Body of pancreas (tissue), 4 donors: ENCODE data around the gene FAM193A. TPM values are rescaled to one million over a fixed set of nuclear protein-coding genes. Genes with fewer than 3 reads are reported as not detected.
A peak's percentile ranks its signal among the peaks of the same experiment; 100 is the strongest.
"Not testable (repeated sequence)": the region's sequence is repeated elsewhere in the genome, so short reads cannot be mapped to it uniquely, and the experiment has no call there.

ENCODE experiments used
- ATAC-seq: fragments of 150-250 bp; one replicate; pipeline ENCODE4 v1.9.1; 2016
- DNase-seq, 4 donors: peaks; one replicate each; pipeline ENCODE4 v3.0.0-alpha.2; 2019
- H3K27ac ChIP-seq, 4 donors: fragments of 200-600 bp; sonication (generic); 1 replicate in 3 of 4; 2 replicates in 1 of 4; pipeline versions ENCODE4 v1.5.1 to v1.6.1; 2016 to 2019; ENCODE audit warnings: mild to moderate bottlenecking in 1 of 4, mixed read lengths in 1 of 4, moderate library complexity in 1 of 4
- H3K27me3 ChIP-seq, 2 donors: fragments of 200-600 bp; sonication (generic); one replicate each; pipeline ENCODE4 v1.6.0; 2016; ENCODE audit warnings: mild to moderate bottlenecking in 1 of 2
- H3K36me3 ChIP-seq, 2 donors: fragments of 200-600 bp; sonication (generic); replicated peaks in 1 of 2; 2 replicates each; pipeline ENCODE4 v1.5.1; 2016; ENCODE audit warnings: low read depth in 2 of 2; ENCODE audit not compliant: insufficient read depth in 1 of 2
- H3K4me1 ChIP-seq: fragments of 200-600 bp; sonication (generic); one replicate; pipeline ENCODE4 v1.6.0; 2016
- H3K4me3 ChIP-seq, 2 donors: fragments of 200-600 bp; sonication (generic); 1 replicate in 1 of 2; 2 replicates in 1 of 2; pipeline ENCODE4 v1.5.1; 2016 to 2019
- H3K9me3 ChIP-seq, 3 donors: fragments of 200-600 bp; sonication (generic); 1 replicate in 2 of 3; 2 replicates in 1 of 3; pipeline ENCODE4 v1.5.1; 2016
- POLR2A ChIP-seq, 3 donors: fragments of 450-650 bp; IDR thresholded peaks; one replicate each; pipeline ENCODE4 v1.6.1; 2016; ENCODE audit warnings: antibody characterized with exemption in 3 of 3, mild to moderate bottlenecking in 2 of 3
- WGBS, 2 donors: methylation state at CpG; one replicate each; pipeline ENCODE4 v1.1.5; 2017; 5-methylcytosine and 5-hydroxymethylcytosine counted together
- intact Hi-C: fragments of 100-400 bp; cut with DNase I; formaldehyde crosslinking; loops from one replicate; pipeline ENCODE4 v1.15.1; 2023
- small RNA-seq: library from RNA; depleted of rRNA; stranded (forward); fragments of <200 nt; gene quantifications from one replicate; pipeline ENCODE3, GENCODE V24; 2016
- total RNA-seq, 2 donors: library from RNA; depleted of rRNA; stranded (reverse); fragments of >200 nt; gene quantifications; one replicate each; pipeline ENCODE4 v1.1.0, GENCODE V29; 2016
- TF ChIP-seq, protein P1 (sequence below), 7 experiments: fragments of 450-650 bp in 4 of 7; fragments of 200-600 bp in 3 of 7; sonication (generic) in 3 of 7; IDR thresholded peaks; one replicate each; pipeline ENCODE4 v1.5.1; 2016 to 2019; ENCODE audit warnings: antibody characterized with exemption in 7 of 7

The FAM193A gene
- total RNA-seq, 2 donors from 2014 or later: 14.8 to 22.7 TPM

DNA sequence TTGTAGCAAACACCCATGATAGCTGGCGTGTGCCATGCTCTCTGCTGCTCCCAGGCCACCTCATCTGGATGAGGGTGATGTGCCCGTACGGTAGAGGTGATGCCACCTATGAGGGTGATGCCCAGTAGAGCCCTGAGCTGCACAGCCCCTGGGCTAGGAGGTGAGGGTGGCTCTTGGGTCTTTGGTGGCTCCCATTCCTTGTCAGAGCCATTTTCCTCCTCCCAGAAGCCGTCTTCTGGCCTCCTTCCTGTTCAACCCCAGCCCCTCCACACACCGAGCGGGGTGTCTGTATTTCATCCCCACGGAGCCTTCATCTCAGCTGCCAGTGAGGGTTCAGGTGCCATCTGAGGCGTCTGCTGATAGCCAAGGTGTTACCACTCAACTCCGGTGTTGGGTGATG is 231.7 kb downstream of the FAM193A start:
- no peaks in the 10 kb centered on the region for H3K36me3 ChIP-seq
- TF ChIP-seq, protein P1, sequence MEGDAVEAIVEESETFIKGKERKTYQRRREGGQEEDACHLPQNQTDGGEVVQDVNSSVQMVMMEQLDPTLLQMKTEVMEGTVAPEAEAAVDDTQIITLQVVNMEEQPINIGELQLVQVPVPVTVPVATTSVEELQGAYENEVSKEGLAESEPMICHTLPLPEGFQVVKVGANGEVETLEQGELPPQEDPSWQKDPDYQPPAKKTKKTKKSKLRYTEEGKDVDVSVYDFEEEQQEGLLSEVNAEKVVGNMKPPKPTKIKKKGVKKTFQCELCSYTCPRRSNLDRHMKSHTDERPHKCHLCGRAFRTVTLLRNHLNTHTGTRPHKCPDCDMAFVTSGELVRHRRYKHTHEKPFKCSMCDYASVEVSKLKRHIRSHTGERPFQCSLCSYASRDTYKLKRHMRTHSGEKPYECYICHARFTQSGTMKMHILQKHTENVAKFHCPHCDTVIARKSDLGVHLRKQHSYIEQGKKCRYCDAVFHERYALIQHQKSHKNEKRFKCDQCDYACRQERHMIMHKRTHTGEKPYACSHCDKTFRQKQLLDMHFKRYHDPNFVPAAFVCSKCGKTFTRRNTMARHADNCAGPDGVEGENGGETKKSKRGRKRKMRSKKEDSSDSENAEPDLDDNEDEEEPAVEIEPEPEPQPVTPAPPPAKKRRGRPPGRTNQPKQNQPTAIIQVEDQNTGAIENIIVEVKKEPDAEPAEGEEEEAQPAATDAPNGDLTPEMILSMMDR (IDR thresholded peaks at IDR 0.05): no peak
- no peaks in the 10 kb centered on the region for H3K9me3 ChIP-seq
- no peak for ATAC-seq
- 89 to 90% methylated on average over 5 to 9 of the region's 9 CpGs for WGBS, 2 donors
- intact Hi-C loops: loop anchor here (10.0 kb wide), 2 partner anchors 77 to 267 kb away; partner anchors contain the start of gene ADD1
- H3K4me3 ChIP-seq: no peak overlapping the region
- DNase-seq: no peak
- peaks cover 7% of the 10 kb centered on the region for H3K4me1 ChIP-seq
- H3K27ac ChIP-seq: no peak overlapping the region
- no peaks in the 10 kb centered on the region for H3K27me3 ChIP-seq

DNA sequence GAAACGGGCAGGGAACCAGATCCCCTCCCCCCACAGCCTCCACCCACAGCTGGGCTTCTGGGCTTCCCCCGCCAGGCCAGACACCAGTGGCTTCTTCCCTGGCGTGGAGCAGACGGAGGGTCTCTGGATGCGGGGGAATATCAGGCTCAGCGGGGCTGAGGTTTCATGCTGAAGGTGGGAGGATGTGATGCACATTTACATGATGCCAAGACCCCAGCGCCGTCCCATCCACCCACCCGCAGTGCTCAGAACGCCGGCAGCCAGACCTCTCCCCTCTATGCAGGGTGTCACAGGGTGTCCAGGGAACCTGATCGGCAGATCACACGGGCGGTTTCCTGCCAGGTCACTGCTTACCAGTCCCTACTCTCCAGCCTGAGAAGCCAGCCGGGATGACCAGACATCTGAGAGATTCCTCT is 232.5 kb downstream of the FAM193A start:
- no peak for TF ChIP-seq POLR2A (IDR thresholded peaks at IDR 0.05)
- TF ChIP-seq, protein P1 (IDR thresholded peaks at IDR 0.05): no peak
- intact Hi-C loops: loop anchor here (10.0 kb wide), 2 partner anchors 76 to 266 kb away; partner anchors contain the start of gene ADD1
- Histone ChIP-seq H3K27ac (no peak overlapping the region), H3K36me3 (no peaks in the 10 kb centered on the region), H3K4me3 (no peak overlapping the region), H3K27me3 (no peaks in the 10 kb centered on the region), H3K9me3 (no peaks in the 10 kb centered on the region), H3K4me1 (peaks cover 1% of the 10 kb centered on the region)
- WGBS, 2 donors: 71 to 72% methylated on average over 9 to 15 of the region's 15 CpGs
- DNase-seq (no peak), ATAC-seq (no peak)

DNA sequence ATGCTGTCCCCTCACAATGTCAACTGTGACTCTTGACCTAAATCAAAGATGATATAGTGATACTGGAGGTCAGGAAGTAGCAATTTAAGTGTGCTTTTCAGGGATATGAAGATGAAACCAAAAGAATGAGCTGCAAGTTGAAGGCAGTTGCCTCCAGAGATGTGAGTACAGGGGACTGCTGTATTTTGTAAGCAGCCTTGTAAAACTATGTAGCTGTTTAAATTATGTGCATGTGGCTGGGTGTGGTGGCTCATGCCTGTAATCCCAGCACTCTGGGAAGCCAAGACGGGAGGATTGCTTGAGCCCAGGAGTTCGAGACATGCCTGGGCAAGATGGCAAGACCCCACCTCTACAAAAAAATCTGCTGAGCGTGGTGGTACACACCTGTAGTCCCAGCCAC is 234.8 kb downstream of the FAM193A start:
- H3K9me3 ChIP-seq: no peaks in the 10 kb centered on the region
- no peaks in the 10 kb centered on the region for H3K4me1 ChIP-seq
- H3K27ac ChIP-seq: no peak overlapping the region
- intact Hi-C loops: no loop called here
- H3K4me3 ChIP-seq: no peak overlapping the region
- H3K27me3 ChIP-seq: no peaks in the 10 kb centered on the region
- 90 to 96% methylated on average over 3 of the region's 3 CpGs for WGBS, 2 donors
- no peak for DNase-seq
- no peak for ATAC-seq
- TF ChIP-seq, protein P1 (IDR thresholded peaks at IDR 0.05): no peak
- TF ChIP-seq POLR2A (IDR thresholded peaks at IDR 0.05): no peak
- no peaks in the 10 kb centered on the region for H3K36me3 ChIP-seq

DNA sequence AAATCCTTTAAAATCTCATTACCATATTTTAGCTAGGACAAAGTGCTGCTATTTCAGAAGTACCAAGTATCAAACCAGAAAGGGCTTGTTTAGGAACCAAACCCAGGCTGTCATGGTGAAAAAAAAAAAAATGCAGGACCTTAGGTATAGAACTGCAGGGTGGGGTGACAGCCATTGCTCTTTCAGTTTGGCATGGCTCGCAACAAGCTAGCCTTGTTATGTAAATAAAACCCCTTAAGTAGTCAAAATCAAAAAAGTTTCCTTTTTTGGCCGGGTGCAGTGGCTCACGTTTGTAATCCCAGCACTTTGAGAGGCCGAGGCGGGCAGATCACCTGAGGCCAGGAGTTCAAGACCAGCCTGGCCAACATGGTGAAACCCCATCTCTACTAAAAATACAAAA is 244.2 kb downstream of the FAM193A start:
- H3K36me3 ChIP-seq, H3K4me3 ChIP-seq, DNase-seq, H3K27ac ChIP-seq, H3K9me3 ChIP-seq, ATAC-seq, intact Hi-C loops, H3K27me3 ChIP-seq: not testable (repeated sequence)
- H3K4me1 ChIP-seq: peaks cover 15% of the 10 kb centered on the region
- WGBS, 2 donors: 94 to 96% methylated on average over 5 of the region's 5 CpGs

DNA sequence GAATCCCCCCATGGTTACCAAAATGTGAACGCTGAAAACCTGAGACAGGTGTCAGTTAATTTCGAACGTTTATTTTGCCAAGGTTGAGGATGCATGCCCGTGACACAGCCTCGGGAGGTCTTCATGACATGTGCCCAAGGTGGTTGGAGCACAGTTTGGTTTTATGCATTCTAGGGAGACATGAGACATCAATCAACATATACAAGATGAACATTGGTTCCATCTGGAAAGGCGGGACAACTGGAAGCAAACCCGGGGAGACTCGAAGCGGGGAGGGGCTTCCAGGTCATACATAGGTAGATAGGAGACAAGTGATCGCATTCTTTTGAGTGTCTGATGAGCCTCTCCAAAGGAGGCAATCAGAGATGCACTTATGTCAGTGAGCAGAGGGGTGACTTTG is 245.5 kb downstream of the FAM193A start:
- TF ChIP-seq, protein P1 (IDR thresholded peaks at IDR 0.05): no peak
- no peak for TF ChIP-seq POLR2A (IDR thresholded peaks at IDR 0.05)
- DNase-seq: peak in 1 of 4 donors; percentile 5
- peaks cover 18% of the 10 kb centered on the region for H3K4me1 ChIP-seq
- no peaks in the 10 kb centered on the region for H3K9me3 ChIP-seq
- intact Hi-C loops: no loop called here
- H3K27ac ChIP-seq: no peak overlapping the region
- no peaks in the 10 kb centered on the region for H3K27me3 ChIP-seq
- 90 to 93% methylated on average over 9 to 10 of the region's 10 CpGs for WGBS, 2 donors
- no peaks in the 10 kb centered on the region for H3K36me3 ChIP-seq
- ATAC-seq: no peak
- H3K4me3 ChIP-seq: no peak overlapping the region

Small RNAs within 50 kb of the gene (small RNA-seq; reads per million reads assigned to genes)
- gene CR545473.1 (not detected), gene RF00019 (not detected)

Other genes starting within 250 kb of the FAM193A start
- 10 to 100 TPM in 1 of 2 donors, 1 to 10 TPM in 1; 5.7 to 16.8 TPM for gene ZFYVE28, start 118.0 kb upstream of the FAM193A start, total RNA-seq
- gene CFAP99, start 117.7 kb upstream of the FAM193A start, total RNA-seq: not detected
- 10 to 100 TPM; 29.0 to 29.3 TPM for gene RNF4, start 67.5 kb upstream of the FAM193A start, total RNA-seq
- gene TNIP2, start 219.7 kb downstream of the FAM193A start, total RNA-seq: 10 to 100 TPM; 39.7 to 75.8 TPM